ENCODE measurements around the gene YARS1.
"Not testable (repeated sequence)": the region's sequence is repeated elsewhere in the genome, so short reads cannot be mapped to it uniquely, and the experiment has no call there.

Gene YARS1

DNA sequence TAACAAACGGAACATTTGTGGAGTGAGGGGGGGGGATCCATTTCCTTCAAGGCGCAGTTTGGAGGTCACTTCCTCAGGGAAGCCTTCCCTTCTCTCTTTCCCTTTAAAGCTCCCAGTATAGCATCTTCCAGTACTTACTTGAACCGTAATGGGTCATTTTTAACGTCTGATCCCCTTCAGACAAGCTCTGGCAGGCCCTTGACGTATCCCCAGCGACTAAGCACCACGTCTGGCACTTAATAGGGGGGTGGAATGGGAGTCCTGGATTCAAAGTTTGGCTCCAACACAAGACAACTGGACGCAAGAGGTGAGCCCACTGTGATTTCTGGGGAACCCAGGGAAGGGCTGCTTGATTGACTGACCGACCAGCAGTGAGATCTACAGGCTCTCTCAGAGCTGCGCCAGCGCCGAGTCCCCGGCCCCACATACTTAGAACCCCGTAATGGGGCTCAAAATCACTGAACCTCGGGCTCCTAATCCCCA lies 441 bp downstream of the YARS1 start:
- DNase-seq (ENCODE audit: low read depth), result no peak

DNA sequence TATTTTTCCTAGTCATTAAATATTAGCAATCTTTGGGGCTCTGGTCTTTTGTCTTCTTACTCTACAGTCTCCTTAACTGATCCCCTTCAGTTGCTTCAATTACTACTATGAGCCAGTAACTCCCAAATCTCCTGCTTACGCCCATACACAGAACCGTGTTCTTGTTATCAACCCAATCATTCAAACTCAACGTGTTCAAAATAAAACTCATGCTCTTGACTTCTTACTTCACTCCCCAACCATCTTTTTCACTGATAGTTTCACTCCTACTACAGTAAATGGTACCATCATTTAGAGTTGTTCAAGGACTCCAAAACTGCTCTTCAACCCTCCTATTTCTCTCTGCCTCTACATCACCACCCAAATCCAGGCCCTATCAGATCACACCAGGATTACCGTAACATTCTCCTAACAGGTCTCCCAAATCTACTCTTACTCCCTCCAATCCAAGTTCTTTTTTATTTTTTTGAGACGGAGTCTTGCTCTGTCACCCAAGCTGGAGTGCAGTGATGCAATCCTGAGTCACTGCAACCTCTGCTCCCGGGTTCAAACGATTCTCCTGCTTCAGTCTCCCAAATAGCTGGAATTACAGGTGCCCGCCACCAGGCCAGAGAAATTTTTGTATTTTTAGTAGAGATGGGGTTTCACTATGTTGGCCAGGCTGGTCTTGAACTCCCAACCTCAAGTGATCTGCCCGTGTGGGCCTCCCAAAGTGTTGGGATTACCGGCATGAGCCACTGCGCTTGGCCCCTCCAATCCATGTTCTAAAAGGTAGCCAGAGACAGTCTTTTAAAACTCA lies 3.0 kb downstream of the YARS1 start:
- no peak for DNase-seq (ENCODE audit: low read depth)

DNA sequence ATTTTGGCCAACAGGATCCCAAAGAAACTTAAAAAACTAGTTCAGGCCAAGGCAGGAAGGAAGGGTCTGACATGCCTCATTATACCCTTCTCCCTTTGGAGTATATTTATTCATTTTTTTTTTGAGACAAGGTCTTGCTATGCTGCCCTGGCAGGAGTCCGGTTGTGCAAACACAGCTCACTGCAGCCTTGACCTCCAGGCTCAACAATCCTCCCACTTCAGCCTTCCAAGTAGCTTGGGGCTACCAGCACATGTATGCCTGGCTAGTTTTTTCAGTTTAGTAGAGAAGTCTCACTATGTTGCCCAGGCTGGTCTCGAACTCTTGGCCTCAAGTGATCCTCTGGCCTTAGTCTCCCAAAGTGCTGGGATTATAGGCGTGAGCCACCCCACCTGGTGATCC lies 5.2 kb downstream of the YARS1 start:
- no peak for DNase-seq (ENCODE audit: low read depth)

DNA sequence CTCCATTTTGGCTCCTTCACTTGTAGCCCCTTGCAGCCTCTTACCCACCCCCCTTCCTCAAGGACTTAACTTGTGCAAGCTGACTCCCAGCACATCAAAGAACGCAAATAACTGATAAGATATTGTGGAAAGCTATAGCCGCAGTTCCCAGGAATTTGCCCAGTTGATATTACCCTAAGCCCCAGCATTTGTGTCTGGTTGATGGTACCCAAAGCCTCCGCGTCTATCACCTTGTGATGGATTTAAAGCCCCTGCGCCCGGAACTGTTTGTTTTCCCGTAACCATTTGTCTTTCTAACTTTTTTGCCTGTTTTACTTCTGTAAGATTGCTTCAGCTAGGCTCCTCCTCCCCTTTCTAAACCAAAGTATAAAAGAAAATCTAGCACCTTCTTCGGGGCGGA lies 5.9 kb downstream of the YARS1 start:
- DNase-seq (ENCODE audit: low read depth), result no peak

DNA sequence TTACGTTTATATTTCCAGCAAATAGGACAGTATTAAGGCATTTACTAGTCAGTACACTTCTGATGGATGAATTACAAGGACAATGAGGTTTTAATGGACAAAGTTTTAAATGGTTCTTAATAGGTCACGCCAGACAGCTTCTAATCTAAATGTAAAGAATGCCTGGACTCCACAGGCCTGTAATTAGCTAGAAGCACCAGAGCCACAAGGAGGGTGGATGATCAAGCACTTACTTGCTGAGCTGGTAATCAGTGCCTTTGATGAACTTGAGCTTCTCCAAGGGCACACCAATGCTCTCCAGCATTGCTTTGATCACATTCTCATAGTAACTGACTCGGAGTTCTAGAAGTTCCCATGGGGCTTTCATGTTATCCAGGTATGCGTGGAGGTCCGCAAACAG lies 6.8 kb downstream of the YARS1 start:
- DNase-seq (ENCODE audit: low read depth), result no peak

DNA sequence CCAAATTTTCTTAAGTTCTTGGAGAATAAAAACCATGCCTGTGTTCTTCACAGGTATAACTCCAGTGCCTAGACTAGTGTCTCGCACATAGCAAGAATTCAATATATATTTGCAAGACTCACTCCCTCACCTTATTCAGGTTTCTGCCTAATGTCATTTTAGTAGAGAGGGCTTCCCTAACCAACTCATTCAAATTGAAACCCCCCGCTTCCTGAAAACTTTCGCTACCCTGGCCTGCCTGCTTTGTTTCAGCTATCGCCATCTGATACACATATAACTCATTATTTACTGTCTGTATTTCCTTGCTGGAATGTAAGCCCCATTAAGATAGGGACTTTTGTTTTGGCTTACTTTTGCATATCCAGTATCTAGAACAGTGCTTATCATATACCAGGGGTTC lies 8.6 kb downstream of the YARS1 start:
- no peak for DNase-seq (ENCODE audit: low read depth)

DNA sequence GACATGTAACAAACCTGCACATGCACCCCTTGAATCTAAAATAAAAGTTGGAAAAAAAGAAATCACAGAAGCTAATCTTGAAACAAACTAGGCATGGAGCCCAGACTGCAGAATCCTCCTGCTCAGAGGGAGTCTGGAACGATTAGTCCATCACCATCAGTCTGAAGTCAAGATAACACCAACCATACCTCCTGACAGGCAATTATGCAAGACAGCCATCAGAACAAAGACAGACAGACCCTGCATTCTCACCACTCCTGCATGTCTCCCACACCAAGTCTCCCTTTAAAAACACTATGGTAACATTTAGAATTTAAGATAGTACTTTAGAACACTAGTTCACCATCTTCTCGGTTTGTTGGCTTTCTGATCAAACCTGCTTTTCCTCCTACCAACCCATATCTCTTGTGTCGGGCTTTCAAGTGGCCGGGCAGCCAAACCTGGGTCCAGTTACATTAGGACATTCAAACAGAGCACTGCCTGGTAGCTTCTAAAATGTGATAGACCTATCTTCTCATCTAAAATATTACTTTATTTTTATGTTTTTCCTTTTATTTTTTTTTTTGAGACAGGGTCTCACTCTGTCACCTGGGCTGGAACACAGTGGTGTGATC lies 10.1 kb downstream of the YARS1 start:
- DNase-seq (ENCODE audit: low read depth), result no peak

DNA sequence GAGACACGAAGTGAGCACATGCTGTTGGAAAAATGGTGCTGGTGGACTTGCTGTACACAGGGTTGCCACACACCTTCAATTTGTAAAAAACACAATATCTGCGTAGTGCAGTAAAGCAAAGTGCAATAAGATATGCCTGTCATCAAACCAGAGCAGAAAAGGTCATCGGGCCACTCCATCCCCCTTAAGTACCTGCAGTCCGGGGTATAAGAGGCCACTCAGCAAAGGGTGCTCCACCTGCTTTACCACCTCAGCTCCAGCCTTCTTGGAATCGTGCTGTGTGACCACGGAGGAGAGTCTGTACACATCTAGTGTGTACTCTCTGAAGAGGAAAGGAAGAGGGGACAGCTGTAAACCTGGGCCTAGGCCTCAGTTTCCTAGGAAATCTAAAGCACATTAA lies 10.9 kb downstream of the YARS1 start:
- DNase-seq (ENCODE audit: low read depth), result no peak

DNA sequence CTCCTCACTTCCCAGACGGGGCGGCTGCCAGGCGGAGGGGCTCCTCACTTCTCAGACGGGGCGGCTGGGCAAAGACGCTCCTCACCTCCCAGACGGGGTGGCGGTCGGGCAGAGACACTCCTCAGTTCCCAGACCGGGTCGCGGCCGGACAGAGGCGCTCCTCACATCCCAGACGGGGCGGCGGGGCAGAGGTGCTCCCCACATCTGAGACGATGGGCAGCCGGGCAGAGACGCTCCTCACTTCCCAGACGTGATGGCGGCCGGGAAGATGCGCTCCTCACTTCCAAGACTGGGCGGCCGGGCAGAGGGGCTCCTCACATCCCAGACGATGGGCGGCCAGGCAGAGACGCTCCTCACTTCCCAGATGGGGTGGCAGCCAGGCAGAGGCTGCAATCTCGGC lies 12.7 kb downstream of the YARS1 start:
- DNase-seq (ENCODE audit: low read depth), result not testable (repeated sequence)

DNA sequence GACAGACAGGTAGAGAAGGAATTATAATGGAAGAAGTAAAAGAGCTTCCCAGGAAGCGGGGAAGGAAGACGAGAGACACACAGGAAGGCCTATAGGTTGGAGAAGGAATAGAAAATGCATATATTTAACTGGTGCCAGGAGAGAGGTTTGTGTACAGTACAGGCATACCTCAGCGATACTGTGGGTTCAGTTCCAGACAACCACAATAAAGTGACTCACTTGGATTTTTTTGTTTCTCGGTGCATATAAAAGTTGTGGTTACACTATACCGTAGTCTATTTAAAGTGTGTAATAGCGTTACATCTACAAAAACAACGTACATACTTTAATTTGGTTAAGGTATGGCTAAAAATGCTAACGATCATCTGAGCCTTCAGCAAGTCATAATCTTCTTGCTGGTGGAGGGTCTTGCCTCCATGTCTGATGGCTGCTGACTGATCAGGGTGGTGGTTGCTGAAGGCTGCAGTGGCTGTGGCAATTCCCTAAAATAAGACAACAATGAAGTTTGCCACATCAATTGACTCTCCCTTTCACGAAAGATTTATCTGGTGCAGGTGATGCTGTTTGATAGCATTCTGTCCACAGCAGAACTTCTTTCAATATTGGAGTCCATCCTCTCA lies 16.0 kb downstream of the YARS1 start:
- no peak for DNase-seq (ENCODE audit: low read depth)

DNA sequence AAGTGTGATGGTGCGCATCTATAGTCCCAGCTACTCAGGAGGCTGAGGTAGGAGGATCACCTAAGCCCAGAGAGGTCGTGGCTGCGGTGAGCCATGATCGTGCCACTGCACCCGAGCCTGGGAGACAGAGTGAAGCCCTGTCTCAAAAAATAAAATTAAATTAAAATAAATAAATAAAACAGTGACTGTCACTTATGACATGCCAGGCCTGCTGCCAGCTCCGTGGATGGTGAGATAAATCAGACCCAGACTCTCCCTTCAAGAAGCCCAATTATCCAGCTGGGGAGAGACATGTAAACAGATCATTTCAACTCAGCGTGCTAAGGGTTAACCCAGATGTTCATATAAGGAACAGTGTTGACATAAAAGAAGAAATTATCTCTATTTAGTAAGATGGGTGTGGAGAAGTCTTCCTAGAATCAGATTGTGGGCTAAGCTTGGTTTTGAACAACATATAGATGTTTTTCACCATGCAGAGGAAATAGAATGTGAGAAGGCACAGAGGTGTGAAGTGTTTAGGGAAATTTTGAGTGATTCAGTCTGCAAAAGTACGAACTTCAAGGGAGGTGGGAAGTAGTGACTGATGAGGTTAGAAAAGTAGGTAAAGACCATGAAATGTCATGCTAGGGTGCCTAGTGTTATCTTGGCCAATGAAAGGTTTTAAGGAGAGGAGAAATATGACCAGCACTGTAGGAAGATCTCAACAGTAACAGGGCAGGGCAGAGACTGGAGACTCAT lies 18.3 kb downstream of the YARS1 start:
- no peak for DNase-seq (ENCODE audit: low read depth)

DNA sequence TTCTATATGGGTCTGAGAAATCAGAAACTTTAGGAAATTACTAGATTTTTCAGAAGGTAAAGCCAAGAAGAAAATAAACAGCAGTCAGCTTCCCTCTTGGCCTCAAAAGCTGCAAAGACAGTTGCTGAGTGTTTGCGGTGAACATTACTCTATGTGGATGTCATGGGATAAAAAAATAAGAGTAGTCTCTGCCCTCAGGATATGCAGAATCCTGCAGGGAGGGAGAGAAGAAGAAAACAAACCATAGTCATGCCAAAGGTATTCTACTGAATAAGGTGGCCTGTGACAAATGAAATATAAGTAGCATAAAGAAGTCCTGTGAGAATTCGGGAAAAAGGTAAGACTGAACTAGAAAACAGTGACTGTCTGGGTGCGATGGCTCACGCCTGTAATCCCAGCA lies 19.0 kb downstream of the YARS1 start:
- no peak for DNase-seq (ENCODE audit: low read depth)

DNA sequence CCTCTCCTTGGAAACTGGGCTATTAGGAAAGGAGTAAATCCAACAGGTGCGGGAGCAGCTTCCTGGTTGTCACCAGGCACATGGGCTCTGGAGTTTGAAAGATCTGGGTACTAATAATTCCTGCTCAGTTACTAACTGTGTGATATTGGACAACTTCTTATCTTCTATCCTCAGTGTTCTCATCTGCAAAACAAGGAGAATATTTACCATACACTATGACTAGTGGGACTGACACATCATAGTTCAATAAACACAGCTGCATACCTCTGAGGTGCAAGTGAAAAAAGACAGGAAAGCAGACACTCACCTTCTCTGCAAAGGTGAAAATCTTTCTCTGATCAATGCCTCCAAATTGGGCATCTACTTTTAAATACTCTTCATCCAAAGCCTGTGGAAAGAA lies 19.7 kb downstream of the YARS1 start:
- DNase-seq (ENCODE audit: low read depth), result no peak

DNA sequence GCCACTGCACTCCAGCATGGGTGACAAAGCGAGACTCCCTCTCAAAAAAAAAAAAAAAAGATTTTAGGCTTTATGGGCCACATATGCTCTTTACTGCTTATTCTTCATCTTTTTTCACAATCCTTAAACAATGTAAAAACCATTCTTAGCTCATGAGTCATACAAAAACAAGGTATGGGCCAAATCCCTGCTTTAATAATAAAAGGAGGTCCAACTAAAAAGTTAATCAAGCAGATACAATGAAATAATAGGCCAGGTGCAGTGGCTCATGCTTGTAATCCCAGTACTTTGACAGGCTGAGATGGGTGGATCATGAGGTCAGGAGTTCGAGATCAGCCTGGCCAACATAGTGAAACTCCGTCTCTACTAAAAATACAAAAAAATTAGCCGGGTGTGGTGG lies 21.4 kb downstream of the YARS1 start:
- not testable (repeated sequence) for DNase-seq (ENCODE audit: low read depth)

DNA sequence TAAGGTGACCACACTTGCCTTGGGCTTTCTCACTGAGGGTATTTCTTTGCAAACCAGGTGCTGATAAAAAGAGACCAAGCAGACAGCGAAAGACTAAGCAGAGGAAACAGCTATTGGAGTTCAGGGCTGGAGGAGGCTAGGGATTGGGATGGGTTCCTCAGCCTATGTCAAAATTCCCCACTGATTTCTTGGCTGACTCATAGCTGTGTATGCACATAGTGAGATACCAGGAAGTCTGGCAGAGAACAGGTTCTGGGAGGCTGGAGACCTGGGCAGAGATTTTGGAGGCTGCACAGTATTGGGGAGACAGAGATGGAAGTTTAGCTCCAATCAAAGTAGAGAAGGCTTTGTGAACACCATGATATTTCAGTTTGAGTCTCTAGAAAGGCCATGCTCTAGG lies 25.3 kb downstream of the YARS1 start:
- no peak for DNase-seq (ENCODE audit: low read depth)

DNA sequence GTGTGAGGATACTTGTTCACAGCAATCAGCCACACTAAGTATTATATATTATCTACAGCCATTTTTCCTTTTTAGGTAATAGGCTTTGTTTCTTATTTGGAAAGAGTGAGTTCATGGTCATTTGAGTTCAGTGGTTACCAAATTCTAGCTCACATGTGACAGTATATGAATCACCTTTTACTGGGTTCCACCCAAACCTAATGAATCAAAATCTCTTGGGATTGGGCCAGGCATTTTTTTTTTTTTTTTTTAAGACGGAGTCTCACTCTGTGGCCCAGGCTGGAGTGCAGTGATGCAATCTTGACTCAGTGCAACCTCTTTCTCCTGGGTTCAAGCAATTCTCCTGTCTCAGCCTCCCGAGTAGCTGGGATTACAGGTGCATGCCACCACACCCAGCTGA lies 27.8 kb downstream of the YARS1 start:
- not testable (repeated sequence) for DNase-seq (ENCODE audit: low read depth)

DNA sequence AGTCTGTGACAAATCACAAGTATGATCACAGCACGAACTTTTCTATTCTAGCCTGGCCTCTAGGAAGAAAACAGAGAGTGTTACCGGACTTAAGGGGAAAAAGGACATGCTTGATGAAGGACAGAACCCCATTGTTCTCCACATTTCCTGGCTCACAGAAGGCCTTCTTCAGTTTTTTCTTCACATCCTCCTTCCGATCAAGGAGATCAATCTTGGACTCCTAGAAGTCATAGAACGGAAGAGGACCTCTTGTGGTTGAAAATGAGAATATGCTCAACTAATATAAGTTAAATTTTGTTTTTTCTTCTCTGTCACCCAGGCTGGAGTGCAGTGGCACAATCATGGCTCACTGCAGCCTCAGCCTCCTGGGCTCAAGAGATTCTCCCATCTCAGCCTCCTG lies 30.3 kb downstream of the YARS1 start:
- no peak for DNase-seq (ENCODE audit: low read depth)

DNA sequence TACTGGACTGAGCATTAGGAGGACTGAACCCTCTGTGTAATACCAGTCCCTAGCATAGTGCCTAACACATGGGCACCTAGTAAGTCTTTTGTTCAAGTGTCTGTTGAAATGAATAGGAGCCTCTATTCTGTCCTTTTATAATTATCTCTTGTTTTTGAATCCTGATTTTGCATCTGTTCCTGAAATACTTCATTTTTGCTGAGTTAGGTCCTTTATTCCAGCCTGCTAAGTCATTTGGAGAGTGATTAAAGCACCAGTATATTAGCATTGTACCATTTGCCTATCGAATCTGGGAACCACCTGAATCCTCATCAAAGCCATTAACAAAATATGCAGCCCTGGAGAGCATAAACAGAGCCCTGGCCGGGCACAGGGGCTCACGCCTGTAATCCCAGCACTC lies 32.3 kb downstream of the YARS1 start:
- DNase-seq (ENCODE audit: low read depth), result no peak

DNA sequence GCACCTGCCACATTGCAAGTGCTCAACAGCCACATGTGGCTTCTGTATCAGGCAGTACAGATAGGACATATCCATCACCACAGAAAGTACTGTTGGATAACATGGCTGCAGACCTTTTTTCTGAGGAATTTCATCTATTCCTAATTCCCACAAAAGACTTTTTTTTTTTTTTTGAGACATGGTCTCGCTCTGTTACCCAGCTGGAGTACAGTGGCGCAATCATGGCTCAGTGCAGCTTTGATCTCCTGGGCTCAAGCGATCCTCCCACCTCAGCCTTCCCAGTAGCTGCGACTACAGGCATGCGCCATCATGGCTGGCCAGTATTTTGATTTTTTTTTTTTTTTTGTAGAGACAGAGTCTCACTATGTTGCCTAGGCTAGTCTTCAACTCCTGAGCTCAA lies 33.3 kb downstream of the YARS1 start:
- DNase-seq (ENCODE audit: low read depth), result no peak

DNA sequence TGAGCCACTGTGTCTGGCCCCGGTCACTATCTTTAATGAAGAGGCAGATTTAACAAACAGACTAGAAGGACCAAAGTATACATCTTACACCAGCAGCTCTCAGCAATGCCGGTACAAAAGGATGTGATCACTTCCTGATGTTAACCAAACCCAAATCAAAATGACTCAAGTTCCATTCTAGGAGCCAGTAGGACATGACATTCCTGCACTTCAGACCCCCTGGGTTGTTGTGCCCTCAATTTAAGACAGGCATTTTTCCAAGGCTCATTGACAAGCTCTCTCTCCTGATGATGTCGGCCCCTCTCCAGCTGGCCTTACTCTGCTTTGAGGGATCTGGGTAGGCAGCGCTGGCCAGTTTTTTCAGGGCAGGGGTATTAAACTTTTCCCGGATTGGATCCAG lies 35.1 kb downstream of the YARS1 start:
- DNase-seq (ENCODE audit: low read depth), result no peak

DNA sequence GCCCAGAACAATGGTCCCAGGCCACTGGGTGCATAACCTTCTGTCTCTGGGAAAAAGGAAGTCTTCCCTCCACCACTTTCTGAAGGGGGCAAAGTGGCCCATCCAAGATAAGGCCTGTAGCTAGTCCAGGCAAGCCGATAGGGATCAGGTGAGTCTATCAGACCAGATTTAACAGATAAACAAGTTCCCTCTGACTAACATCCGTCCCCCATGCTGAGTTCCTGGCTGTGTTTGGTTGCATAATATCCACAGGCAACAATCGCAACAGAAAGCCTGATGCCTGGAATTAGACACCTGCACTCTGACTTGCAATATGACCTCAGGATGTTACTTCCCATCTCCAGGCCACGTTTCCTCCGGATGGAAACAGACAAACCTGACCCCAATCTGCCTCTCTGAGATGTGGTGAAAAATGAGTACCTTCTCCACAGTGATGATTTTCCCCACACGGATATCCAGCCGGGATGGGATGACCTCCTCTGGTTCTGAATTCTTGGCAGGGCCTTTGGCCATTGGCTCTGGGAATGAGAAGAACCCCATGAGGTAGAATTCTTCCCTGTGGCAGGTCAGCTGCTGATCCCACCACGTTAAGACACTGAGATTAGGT lies 36.4 kb downstream of the YARS1 start:
- DNase-seq (ENCODE audit: low read depth), result no peak

DNA sequence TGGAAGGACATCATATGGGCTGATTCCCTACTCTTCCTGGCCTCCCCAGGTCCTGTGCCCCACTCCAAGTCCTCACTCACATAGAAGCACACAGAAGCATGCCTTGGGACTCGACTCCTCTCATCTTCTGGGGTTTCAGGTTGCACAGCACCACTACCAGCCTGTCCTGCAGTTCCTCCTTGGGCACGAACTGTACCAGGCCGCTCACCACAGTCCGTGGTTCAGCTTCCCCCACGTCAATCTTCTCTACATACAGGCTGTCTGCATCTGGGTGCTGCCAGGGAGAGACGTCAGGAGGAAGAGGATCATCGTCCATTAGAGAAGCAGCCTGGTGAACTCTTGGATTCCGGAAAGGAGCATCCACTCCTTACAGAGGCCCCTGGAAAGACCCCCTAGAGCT lies 37.2 kb downstream of the YARS1 start:
- no peak for DNase-seq (ENCODE audit: low read depth)
